Right forelimb (tissue), 1 donor: ENCODE measurements around the gene RNF135.
"Not testable (repeated sequence)": the region's sequence is repeated elsewhere in the genome, so short reads cannot be mapped to it uniquely, and the experiment has no call there.

Experiments
- DNase-seq: peaks from one replicate; pipeline ENCODE4 v3.0.0-alpha.2; 2018

RNF135 gene

GRCh38 chr17:31004160-31004559 lies 33.3 kb downstream of the RNF135 start:
- DNase-seq = no peak

DNA sequence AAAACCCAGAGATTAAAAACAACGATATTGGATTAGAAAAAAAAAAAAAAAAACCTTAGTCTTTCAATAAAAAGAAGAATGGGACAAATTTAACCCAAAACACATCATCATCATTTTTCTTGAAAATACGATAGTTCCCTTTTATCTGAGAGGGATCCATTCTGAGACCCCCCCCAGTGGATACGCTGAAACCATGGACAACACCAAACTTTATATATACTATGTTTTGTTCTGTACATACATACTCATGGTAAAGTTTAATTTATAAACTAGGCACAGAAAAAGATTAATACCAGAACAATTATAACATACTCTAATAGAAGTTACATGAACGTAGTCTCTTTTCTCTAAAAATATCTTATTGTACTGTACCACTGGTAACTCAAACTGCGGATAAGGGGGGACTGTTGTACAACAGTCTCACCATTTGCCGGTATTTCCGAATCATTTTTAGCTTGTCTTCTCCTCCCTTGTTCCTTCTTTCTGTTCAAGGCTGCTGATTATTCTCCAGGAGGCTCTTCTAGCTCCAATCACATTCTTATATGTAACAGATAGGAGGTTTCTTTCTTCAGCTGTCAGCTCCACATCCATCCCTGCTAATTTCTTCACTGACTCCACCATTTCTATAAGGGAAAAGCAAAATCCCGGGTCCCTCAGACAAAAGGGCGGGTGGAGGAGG lies 37.0 kb downstream of the RNF135 start:
- DNase-seq = no peak

DNA sequence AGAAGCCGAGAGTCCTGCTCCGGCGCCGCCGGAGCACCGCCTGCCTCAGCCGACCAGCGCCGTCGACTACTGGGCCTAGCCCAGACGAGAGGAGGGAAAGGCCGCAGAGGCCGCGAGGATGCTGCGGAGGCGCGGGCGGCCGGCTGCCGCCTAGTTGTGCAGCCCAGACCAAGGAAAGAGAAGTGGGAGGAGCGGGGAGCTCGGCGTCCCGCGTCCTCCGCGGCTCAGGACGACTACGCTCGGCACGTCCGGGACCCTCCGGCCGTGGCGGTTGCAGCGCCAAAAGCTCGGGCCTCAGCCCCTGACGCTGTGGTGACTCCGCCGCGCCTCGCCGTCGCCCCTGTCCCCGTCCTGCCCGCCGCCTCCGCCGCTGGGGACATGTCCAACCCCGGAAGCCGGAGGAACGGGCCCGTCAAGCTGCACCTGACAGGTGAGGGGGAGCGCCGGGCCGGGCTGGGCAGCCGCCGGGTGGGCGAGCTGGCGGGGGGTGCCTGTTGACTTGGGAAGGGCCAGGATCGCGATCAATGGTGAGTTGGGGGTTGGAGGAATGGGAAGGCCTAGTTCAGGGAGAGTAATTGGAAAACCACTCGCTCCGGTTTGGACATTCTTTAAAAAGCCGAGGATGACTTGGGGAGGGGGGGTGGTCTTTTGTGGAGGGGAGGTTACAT lies 37.7 kb downstream of the RNF135 start:
- DNase-seq = peak; percentile 83

DNA sequence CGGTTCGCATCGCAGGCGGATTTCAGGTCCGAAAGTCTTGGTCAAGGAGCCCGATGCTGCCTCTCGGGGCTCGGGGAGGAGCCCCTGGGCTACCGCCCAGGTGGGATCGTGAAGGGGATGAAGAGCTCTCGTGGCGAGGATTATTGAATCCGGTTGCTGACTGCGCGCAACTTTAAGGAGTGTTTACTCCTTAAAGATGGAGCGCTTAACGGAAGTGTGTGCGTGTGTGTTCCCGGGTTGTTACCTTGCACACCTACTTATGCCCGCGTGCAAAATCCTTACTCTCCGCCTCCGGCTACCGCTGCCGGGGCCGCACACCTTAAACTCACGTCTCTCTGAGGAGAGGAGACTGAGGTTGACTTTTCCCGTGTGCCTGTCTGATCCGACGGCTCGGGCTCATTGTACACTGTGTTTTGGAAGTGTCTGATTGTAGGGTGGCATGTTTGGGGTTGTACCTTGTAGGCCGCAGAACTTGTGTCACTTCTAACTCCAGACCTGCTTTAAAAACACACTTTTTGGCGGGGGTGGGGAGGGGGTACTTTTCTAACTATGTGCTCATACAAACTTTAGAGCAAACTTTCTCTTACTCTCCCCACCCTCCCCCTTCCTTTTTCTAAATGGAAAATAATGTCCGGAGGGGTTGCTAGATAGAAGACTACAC lies 38.3 kb downstream of the RNF135 start:
- DNase-seq = not testable (repeated sequence)

- DNase-seq = not testable (repeated sequence)
Observed at GRCh38 chr17:31010014-31010413, 39.2 kb downstream of the RNF135 start.

DNA sequence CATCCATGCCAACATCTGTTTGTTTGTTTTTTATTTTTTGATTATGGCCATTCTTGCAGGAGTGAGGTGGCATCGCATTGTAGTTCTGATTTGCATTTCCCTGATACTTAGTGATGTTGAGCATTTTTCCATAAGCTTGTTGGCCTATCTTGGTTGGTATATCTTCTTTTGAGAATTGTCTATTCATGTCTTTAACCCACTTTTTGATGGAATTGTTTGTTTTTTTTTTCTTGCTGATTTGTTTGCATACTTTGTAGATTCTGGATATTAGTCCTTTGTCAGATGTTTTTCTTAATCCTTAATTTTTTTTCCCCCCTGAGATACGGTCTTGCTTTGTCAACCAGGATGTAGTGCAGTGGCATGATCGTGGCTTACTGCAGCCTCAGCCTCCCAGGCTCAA lies 43.0 kb downstream of the RNF135 start:
- DNase-seq = no peak

- no peak for DNase-seq
Observed at GRCh38 chr17:31015639-31016038, 44.8 kb downstream of the RNF135 start.

DNA sequence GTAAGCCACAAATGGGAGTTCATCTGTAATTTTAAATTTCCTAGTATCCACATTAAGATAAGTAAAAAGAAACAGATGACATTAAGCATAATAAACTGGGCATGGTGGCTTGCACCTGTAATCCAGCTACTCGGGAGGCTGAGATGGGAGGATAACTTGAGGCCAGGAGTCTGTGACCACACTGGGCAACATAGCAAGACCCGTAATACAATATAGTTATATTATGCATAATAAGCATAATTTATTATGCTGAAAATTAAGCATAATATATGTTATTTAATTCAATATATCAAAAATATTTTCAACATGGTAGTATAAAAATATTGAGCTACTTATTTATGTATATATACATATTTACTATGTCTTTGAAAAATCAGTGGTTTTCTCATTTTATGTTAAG lies 48.2 kb downstream of the RNF135 start:
- no peak for DNase-seq

DNA sequence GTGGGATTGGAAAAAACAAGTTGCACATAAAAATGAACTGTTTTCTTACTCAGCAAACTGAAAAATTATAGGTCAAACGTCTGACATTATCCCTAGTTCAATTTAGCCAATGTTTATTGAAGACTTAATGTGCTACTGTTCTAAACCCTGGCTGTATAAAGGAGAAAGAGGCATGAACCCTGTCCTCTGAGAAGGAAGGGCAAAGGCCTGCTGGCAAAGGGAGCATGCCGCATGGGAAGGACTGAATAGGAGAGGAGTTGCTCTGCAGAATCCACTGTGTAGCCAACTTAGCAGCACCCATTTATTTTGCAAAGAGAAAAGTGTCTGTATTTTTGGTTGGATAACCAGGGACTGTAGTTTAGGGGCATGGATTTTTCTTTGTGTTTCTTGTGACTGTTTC lies 52.3 kb downstream of the RNF135 start:
- not testable (repeated sequence) for DNase-seq

- DNase-seq = no peak
Observed at GRCh38 chr17:31031841-31032240, 61.0 kb downstream of the RNF135 start.

DNA sequence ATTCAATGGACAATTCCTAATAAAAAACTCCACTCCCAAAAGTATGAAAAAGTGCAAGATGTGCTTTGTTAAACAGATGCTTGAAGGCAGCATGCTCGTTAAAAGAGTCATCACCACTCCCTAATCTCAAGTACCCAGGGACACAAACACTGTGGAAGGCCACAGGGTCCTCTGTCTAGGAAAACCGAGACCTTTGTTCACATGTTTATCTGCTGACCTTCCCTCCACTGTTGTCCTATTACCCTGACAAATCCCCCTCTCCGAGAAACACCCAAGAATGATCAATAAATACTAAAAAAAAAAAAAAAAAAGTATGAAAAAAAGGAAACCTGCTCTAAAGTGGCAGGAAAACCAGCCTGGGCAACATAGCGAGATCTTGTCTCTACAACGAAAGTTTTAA lies 64.8 kb downstream of the RNF135 start:
- not testable (repeated sequence) for DNase-seq

DNA sequence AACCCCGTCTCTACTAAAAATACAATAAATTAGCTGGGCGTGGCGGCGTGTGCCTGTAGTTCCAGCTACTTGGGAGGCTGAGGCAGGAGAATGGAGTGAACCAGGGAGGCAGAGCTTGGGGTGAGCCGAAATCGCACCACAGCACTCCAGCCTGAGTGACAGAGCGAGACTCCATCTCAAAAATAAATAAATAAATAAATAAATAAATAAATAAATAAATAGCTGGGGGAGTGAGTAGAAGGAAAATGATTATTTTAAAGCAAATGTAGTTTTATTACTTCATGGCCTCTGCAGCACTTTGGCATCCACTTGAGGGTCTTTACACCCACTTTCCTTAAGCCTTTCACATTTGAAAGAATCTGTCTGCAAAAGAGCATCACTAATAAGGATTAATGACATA lies 70.0 kb downstream of the RNF135 start:
- not testable (repeated sequence) for DNase-seq

- DNase-seq = not testable (repeated sequence)
Observed at GRCh38 chr17:31042378-31042777, 71.5 kb downstream of the RNF135 start.

DNA sequence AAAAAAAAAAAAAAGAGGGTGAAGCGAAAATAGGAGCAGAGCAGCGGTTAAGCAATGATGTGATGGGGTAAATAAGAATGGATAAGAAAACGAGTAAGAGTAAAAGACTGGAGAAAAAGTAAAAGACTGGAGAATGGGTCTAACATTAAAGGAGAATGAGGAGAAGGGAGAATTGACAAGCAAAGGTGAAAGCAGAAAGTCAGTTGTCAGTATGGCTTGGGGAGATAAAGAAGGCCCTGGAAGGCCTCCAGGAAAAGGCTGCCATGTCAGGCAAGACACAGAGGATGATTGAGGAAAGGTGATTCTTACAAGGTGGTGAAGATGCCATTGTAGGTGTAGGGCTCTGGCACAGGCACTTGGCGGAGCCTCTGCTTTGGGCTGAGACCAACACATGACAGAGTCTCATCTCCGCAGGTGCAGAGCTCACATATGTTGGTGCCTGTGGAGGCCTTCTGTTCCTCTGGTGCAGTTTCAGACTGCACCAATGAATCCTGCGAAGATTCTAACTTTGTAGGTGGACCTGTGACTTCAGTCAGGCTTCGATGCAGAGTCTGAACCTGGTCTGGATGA lies 76.1 kb downstream of the RNF135 start:
- DNase-seq = not testable (repeated sequence)

- no peak for DNase-seq
Observed at GRCh38 chr17:31048142-31048541, 77.3 kb downstream of the RNF135 start.

DNA sequence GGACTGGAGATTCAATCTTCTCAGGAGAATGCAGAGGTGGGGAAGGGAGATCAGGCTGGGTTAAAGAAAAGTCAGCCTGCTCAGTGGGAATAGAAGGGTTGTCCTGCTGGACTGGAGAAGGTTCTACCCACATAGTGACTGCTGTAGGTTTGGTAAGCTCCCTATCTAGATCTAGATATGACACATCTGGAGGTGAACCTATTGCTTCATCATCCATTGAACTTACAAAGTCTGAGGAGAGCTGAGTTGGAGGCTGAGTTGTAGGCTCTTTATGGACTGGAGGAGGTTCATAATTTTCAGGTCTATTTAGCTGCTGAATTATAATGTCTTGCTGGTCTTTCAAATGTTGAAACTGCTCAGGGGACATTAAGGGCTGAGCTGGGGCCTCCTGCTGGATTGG lies 77.9 kb downstream of the RNF135 start:
- DNase-seq = no peak
